Stomach (tissue), 9 donors: ENCODE results near the gene CFB. TPM values are rescaled to one million over a fixed set of nuclear protein-coding genes. Genes with fewer than 3 reads are reported as not detected.

Experiments used
- DNase-seq, 2 donors: peaks; one replicate each; pipeline versions ENCODE4 v3.0.0 to v3.0.0-alpha.2; 2013 to 2019
- H3K27ac ChIP-seq, 5 donors: fragments of 200-600 bp in 4 of 5; sonication (generic) in 4 of 5; one replicate each; pipeline ENCODE4 v1.5.1; 2013 to 2019; ENCODE audit warnings: mild to moderate bottlenecking in 1 of 5, moderate library complexity in 1 of 5
- H3K27me3 ChIP-seq, 3 donors: fragments of 200-600 bp; sonication (generic); one replicate each; pipeline ENCODE4 v1.5.1; 2017 to 2019; ENCODE audit warnings: mixed run types in 1 of 3
- H3K36me3 ChIP-seq, 4 donors: fragments of 200-600 bp; sonication (generic); 1 replicate in 3 of 4; 2 replicates in 1 of 4; pipeline ENCODE4 v1.5.1; 2016 to 2019
- H3K4me1 ChIP-seq, 4 donors: fragments of 200-600 bp; sonication (generic); one replicate each; pipeline ENCODE4 v1.5.1; 2016 to 2019
- H3K4me3 ChIP-seq, 4 donors: fragments of 200-600 bp; sonication (generic) in 3 of 4; one replicate each; pipeline ENCODE4 v1.5.1; 2016 to 2019; ENCODE audit warnings: mild to moderate bottlenecking in 1 of 4
- H3K9me3 ChIP-seq, 4 donors: fragments of 200-600 bp; sonication (generic); one replicate each; pipeline ENCODE4 v1.5.1; 2016 to 2019
- EP300 ChIP-seq: sonication (generic); formaldehyde crosslinking; IDR thresholded peaks from one replicate; pipeline ENCODE4 v1.6.1; 2017; ENCODE audit warnings: antibody characterized with exemption
- POLR2A ChIP-seq, 4 donors: fragments of 450-650 bp; IDR thresholded peaks; one replicate each; pipeline ENCODE4 v1.6.1; 2016; ENCODE audit warnings: antibody characterized with exemption in 4 of 4, control low read depth in 2 of 4, mild to moderate bottlenecking in 1 of 4, moderate library complexity in 1 of 4
- POLR2AphosphoS5 ChIP-seq, 3 donors: sonication (generic); formaldehyde crosslinking; IDR thresholded peaks; one replicate each; pipeline ENCODE4 v1.6.1; 2016; ENCODE audit warnings: antibody characterized with exemption in 3 of 3
- WGBS, 5 donors: extraction: QIAGEN DNeasy Blood & Tissue Kit in 3 of 5; methylation state at CpG; one replicate each; pipeline versions ENCODE4 v1.1.5 to v1.1.7; 2013 to 2018; 5-methylcytosine and 5-hydroxymethylcytosine counted together
- intact Hi-C: fragments of 100-400 bp; cut with DNase I; formaldehyde crosslinking; loops from one replicate; pipeline ENCODE4 v1.15.1; 2023; ENCODE audit warnings: low total_unique reads
- polyA plus RNA-seq, 3 donors: library from polyadenylated mRNA; stranded (reverse); fragments of 200-250 nt; gene quantifications; one replicate each; pipeline ENCODE4 v1.2.3, GENCODE V29; 2013
- total RNA-seq, 5 donors: library from RNA; depleted of rRNA; stranded (reverse); fragments of >200 nt; gene quantifications; one replicate each; pipeline versions ENCODE4 v1.1.0 to v1.2.3, GENCODE V29; 2014 to 2016
- TF ChIP-seq, protein P1 (sequence below), 7 experiments: fragments of 450-650 bp in 4 of 7; fragments of 200-600 bp in 3 of 7; sonication (generic) in 3 of 7; IDR thresholded peaks; one replicate each; pipeline ENCODE4 v1.5.1; 2016 to 2019; ENCODE audit warnings: antibody characterized with exemption in 7 of 7, control low read depth in 2 of 7, mild to moderate bottlenecking in 1 of 7
- donor health status: healthy with polysubstance abuse.
- donor health status: Bipolar disorder and iron deficiency.
- donor health status: healthy.

CFB gene
- total and polyA plus RNA-seq, 8 donors = 8.4 to 316 (median 175) TPM

DNA sequence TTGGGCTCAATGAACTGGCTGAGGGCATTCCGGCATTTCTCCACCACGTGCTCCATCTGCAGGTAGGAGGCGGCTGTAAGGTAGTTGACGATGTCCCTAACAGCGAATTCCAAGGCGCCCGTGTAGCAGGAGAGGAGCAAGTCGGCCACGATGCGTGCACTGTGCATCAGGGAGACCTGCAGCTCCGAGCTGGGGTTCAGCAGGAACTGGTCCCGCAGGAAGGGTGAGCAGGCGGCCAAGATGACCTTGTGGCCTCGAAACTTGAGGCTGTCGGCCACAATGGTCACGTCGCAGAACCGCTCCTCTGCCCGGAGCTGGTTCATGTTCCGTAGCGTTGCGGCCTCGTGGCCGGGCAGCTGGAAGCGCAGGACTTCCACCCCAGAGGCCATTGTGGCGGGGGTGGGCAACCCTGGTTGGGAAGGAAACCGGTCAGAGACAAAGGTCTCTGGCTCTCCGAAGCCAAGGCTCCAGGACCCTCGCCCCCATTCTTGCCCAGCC lies 44.9 kb upstream of the CFB start:
- WGBS, 5 donors = 17 to 23% (median 20%) methylated on average over 1 to 29 of the region's 29 CpGs
- peak in 1 of 2 donors; percentile 55 for DNase-seq
- Histone ChIP-seq H3K27ac (peak overlapping the region; percentile 81 to 92 (median 90)), H3K9me3 (no peaks in the 10 kb centered on the region), H3K36me3 (peaks cover 0 to 5% (median 2%) of the 10 kb centered on the region in 4 donors), H3K27me3 (no peaks in the 10 kb centered on the region), H3K4me1 (peaks cover 33 to 70% (median 56%) of the 10 kb centered on the region in 4 donors), H3K4me3 (peak overlapping the region; percentile 67 to 86 (median 75))
- TF ChIP-seq EP300 (no peak), POLR2A (IDR thresholded peaks at IDR 0.05) (no peak), POLR2AphosphoS5 (IDR thresholded peaks at IDR 0.05) (no peak)
- TF ChIP-seq, protein P1, sequence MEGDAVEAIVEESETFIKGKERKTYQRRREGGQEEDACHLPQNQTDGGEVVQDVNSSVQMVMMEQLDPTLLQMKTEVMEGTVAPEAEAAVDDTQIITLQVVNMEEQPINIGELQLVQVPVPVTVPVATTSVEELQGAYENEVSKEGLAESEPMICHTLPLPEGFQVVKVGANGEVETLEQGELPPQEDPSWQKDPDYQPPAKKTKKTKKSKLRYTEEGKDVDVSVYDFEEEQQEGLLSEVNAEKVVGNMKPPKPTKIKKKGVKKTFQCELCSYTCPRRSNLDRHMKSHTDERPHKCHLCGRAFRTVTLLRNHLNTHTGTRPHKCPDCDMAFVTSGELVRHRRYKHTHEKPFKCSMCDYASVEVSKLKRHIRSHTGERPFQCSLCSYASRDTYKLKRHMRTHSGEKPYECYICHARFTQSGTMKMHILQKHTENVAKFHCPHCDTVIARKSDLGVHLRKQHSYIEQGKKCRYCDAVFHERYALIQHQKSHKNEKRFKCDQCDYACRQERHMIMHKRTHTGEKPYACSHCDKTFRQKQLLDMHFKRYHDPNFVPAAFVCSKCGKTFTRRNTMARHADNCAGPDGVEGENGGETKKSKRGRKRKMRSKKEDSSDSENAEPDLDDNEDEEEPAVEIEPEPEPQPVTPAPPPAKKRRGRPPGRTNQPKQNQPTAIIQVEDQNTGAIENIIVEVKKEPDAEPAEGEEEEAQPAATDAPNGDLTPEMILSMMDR (IDR thresholded peaks at IDR 0.05) = no peak
- intact Hi-C loops = no loop called here

- DNase-seq = peak; percentile 57 to 83
Measured at GRCh38 chr6:31901415-31901952, 44.4 kb upstream of the CFB start.

GRCh38 chr6:31901953-31902643 lies 43.8 kb upstream of the CFB start, which contains the start of gene ZBTB12:
ZBTB12 (minus strand) TSS chr6:31902086; CDS start chr6:31901305, 781 bp downstream.
- WGBS, 5 donors = 0 to 2% (median 1%) methylated on average over 27 to 77 of the region's 77 CpGs
- H3K4me1 ChIP-seq = peaks cover 25 to 58% (median 45%) of the 10 kb centered on the region in 4 donors
- H3K36me3 ChIP-seq = no peaks in the 10 kb centered on the region
- no peaks in the 10 kb centered on the region for H3K9me3 ChIP-seq
- intact Hi-C loops = no loop called here
- no peak for TF ChIP-seq EP300
- TF ChIP-seq, protein P1 (IDR thresholded peaks at IDR 0.05) = peak in 1 of 7 experiments; percentile 11
- TF ChIP-seq POLR2AphosphoS5 (IDR thresholded peaks at IDR 0.05) = peak in 2 of 3 donors; percentile 47 to 66
- TF ChIP-seq POLR2A (IDR thresholded peaks at IDR 0.05) = no peak
- DNase-seq = peak; percentile 93 to 99
- H3K27ac ChIP-seq = peak within 1 kb of the TSS; percentile 81 to 92 (median 90)
- H3K27me3 ChIP-seq = no peaks in the 10 kb centered on the region
- peak within 1 kb of the TSS; percentile 67 to 86 (median 75) for H3K4me3 ChIP-seq

More at GRCh38 chr6:31901415-31901952, 44.4 kb upstream of the CFB start:
- no peaks in the 10 kb centered on the region for H3K36me3 ChIP-seq
- H3K4me1 ChIP-seq = peaks cover 30 to 64% (median 51%) of the 10 kb centered on the region in 4 donors
- peak overlapping the region; percentile 81 to 92 (median 90) for H3K27ac ChIP-seq
- 1 to 2% (median 2%) methylated on average over 13 to 45 of the region's 45 CpGs for WGBS, 5 donors
- TF ChIP-seq POLR2A (IDR thresholded peaks at IDR 0.05) (no peak), EP300 (no peak), POLR2AphosphoS5 (IDR thresholded peaks at IDR 0.05) (no peak)
- TF ChIP-seq, protein P1 (IDR thresholded peaks at IDR 0.05) = no peak
- no peaks in the 10 kb centered on the region for H3K27me3 ChIP-seq
- no peaks in the 10 kb centered on the region for H3K9me3 ChIP-seq
- intact Hi-C loops = no loop called here
- H3K4me3 ChIP-seq = peak overlapping the region; percentile 67 to 86 (median 75)

- Histone ChIP-seq H3K4me3 (no peak overlapping the region), H3K36me3 (no peaks in the 10 kb centered on the region), H3K4me1 (peaks cover 20 to 54% (median 41%) of the 10 kb centered on the region in 4 donors), H3K27ac (peak overlapping the region in 3 of 5 donors; percentile 44 to 90 (median 90)), H3K9me3 (no peaks in the 10 kb centered on the region), H3K27me3 (no peaks in the 10 kb centered on the region)
- TF ChIP-seq POLR2A (IDR thresholded peaks at IDR 0.05) (no peak), POLR2AphosphoS5 (IDR thresholded peaks at IDR 0.05) (no peak), EP300 (no peak)
- TF ChIP-seq, protein P1 (IDR thresholded peaks at IDR 0.05) = no peak
- intact Hi-C loops = no loop called here
- DNase-seq = no peak
- 65 to 73% (median 69%) methylated on average over 3 of the region's 3 CpGs for WGBS, 5 donors
Measured at GRCh38 chr6:31903957-31904356, 41.9 kb upstream of the CFB start.
